ENCODE results near the gene MAP1LC3B2. TPM values are rescaled to one million over a fixed set of nuclear protein-coding genes. Genes with fewer than 3 reads are reported as not detected.

The MAP1LC3B2 gene
- total RNA-seq, 4 donors from 2014 or later, result 0.76 TPM; not detected in 2

DNA sequence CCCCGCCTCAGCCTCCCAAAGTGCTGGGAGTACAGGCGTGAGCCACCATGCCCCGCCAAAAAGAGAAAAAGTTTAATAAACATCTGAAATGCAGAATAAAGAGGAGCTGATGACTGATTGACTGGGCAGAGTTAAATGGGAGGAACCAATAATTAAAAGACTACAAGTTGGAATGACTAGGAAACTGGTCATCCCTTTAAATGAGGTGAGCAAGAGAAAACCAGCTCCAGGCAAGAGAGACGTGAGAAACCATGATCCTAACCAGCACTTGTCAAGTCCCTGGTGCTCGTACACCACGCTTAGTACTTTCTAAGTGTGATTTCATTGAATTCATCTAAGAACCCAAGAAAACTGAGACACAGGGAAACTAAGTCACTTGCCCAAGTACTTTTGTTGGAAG, 47.9 kb downstream of the MAP1LC3B2 start:
- H3K4me1 ChIP-seq, result peaks cover 5 to 48% (median 9%) of the 10 kb centered on the region in 3 donors
- intact Hi-C loops (cut with DNase I), result loop anchor here (10.0 kb wide), 1 partner anchor 462 kb away; no protein-coding TSS in a partner anchor
- H3K9me3 ChIP-seq, result no peaks in the 10 kb centered on the region
- TF ChIP-seq POLR2A (IDR thresholded peaks at IDR 0.05), result no peak
- TF ChIP-seq, protein P1, sequence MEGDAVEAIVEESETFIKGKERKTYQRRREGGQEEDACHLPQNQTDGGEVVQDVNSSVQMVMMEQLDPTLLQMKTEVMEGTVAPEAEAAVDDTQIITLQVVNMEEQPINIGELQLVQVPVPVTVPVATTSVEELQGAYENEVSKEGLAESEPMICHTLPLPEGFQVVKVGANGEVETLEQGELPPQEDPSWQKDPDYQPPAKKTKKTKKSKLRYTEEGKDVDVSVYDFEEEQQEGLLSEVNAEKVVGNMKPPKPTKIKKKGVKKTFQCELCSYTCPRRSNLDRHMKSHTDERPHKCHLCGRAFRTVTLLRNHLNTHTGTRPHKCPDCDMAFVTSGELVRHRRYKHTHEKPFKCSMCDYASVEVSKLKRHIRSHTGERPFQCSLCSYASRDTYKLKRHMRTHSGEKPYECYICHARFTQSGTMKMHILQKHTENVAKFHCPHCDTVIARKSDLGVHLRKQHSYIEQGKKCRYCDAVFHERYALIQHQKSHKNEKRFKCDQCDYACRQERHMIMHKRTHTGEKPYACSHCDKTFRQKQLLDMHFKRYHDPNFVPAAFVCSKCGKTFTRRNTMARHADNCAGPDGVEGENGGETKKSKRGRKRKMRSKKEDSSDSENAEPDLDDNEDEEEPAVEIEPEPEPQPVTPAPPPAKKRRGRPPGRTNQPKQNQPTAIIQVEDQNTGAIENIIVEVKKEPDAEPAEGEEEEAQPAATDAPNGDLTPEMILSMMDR (IDR thresholded peaks at IDR 0.05), result no peak
- H3K27ac ChIP-seq, result no peak overlapping the region
- WGBS, 2 donors, result 77 to 91% methylated on average over 4 to 6 of the region's 6 CpGs
- no peaks in the 10 kb centered on the region for H3K27me3 ChIP-seq
- H3K36me3 ChIP-seq, result no peaks in the 10 kb centered on the region
- DNase-seq, result no peak
- H3K4me3 ChIP-seq, result no peak overlapping the region

DNA sequence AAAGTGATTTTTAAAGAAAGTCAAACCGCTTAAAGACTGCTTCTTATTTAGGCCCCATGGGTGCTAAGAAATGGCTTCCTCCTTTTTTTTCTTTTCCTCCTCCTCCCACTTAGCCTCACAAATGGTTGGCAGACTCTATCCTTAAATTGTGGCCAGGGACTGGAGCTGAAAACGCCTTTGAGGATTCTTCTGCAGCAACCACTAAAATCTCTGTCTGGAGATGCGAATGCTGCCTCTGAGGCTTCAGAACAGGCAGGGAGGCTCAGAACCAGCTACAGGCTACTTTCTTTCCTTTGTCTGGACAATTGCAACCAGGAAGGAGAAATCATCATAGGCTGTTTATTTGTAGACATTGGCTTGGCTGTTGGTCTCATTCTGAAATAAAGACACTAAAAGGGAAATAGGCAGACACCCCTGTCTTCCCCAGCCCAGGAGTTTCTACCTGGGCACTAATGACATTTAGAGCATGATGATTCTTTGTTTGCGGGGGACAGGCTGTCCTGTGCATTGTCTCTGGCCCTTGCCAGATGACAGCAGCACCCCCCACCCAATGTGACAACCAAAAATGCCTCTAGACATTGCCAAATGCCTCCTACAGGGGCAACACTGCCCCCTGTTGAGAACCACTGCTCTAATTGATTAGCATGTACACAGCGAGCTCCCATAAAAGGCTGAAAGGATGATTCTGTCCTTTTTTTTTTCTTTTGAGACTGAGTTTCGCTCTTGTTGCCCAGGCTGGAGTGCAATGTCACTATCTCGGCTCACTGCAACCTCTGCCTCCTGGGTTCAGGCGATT, 50.3 kb downstream of the MAP1LC3B2 start:
- Histone ChIP-seq H3K36me3 (no peaks in the 10 kb centered on the region), H3K27me3 (no peaks in the 10 kb centered on the region), H3K9me3 (no peaks in the 10 kb centered on the region), H3K4me1 (peaks cover 0 to 29% (median 4%) of the 10 kb centered on the region in 3 donors), H3K4me3 (no peak overlapping the region), H3K27ac (peak overlapping the region in 1 of 4 donors; percentile 22)
- TF ChIP-seq, protein P1 (IDR thresholded peaks at IDR 0.05), result peak in 3 of 6 experiments; percentile 17 to 32 (median 32)
- no peak for TF ChIP-seq POLR2A (IDR thresholded peaks at IDR 0.05)
- DNase-seq, result no peak
- 77 to 80% methylated on average over 7 to 8 of the region's 8 CpGs for WGBS, 2 donors
- intact Hi-C loops (cut with DNase I), result loop anchor here (10.0 kb wide), 1 partner anchor 465 kb away; no protein-coding TSS in a partner anchor

DNA sequence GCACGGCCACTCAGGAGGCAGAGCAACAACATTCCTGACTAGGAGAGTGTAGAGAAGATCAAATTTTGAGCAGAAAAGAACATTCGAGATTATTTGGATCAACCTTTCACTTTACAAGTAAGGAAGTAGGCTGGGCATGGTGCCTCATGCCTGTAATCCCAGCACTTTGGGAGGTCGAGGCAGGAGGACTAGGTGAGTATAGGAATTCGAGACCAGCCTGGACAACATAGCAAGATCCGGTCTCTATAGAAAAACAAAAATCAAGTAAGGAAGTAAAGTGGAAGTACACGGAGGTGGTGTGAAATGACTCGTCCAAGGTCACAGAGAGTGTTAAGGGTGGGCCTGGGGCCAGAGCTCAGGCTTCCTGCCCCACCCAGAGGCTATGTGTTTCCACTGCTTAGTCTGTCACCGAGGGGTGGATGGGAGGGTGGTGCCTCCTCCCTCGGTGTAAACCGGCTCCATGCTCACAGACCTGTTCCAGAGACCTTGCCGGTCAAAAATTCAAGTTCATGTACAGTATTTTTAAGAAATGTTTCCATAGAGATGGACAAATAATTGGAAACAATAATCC, 51.9 kb downstream of the MAP1LC3B2 start:
- Histone ChIP-seq H3K27ac (peak overlapping the region in 1 of 4 donors; percentile 14), H3K9me3 (no peaks in the 10 kb centered on the region), H3K27me3 (no peaks in the 10 kb centered on the region), H3K36me3 (no peaks in the 10 kb centered on the region), H3K4me1 (peaks cover 0 to 23% (median 4%) of the 10 kb centered on the region in 3 donors), H3K4me3 (no peak overlapping the region)
- TF ChIP-seq, protein P1 (IDR thresholded peaks at IDR 0.05), result no peak
- TF ChIP-seq POLR2A (IDR thresholded peaks at IDR 0.05), result no peak
- intact Hi-C loops (cut with DNase I), result no loop called here
- no peak for DNase-seq
- 39 to 49% methylated on average over 11 of the region's 11 CpGs for WGBS, 2 donors

DNA sequence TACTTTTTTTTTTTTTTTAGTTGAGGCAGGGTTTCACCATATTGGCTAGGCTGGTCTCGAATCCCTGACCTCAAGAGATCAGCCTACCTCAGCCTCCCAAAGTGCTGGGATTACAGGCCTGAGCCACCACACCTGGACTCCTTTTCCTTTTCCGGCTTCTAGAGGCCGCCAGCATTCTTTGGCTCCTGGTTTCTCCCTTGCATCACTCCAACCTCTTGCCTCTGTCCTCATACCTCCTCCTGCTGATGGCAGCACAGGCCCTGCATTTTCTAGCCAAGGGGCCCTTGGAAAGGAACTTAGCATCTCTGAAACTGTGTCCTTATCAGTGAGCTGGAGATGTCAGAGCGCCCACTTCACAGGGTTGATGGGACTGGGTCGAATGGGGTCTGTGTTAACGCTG, 53.3 kb downstream of the MAP1LC3B2 start:
- DNase-seq, result no peak
- Histone ChIP-seq H3K9me3 (no peaks in the 10 kb centered on the region), H3K36me3 (no peaks in the 10 kb centered on the region), H3K27ac (no peak overlapping the region), H3K4me1 (peaks cover 0 to 18% (median 4%) of the 10 kb centered on the region in 3 donors), H3K27me3 (no peaks in the 10 kb centered on the region), H3K4me3 (no peak overlapping the region)
- intact Hi-C loops (cut with DNase I), result no loop called here
- WGBS, 2 donors, result 84 to 85% methylated on average over 6 of the region's 6 CpGs
- TF ChIP-seq, protein P1 (IDR thresholded peaks at IDR 0.05), result no peak
- TF ChIP-seq POLR2A (IDR thresholded peaks at IDR 0.05), result no peak

DNA sequence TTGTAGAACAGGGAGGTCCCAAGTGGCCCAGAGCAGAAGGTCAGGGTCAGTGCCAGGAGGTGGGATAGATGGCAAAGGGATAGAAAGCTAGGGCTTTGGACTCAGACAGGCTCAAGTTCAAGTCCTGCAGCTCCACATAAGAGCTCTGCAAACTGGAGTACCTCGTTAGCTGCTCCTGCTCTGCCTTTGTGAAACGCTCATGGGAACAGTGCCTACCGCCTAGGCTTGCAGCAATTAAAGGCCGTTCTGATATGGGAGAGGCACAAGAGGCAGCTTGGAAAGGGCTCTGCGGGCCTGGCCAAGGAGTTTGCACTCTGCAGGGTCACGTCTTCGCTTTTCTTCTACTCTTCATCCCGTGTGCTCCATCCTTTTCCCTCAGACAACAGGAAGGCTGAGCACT, 54.1 kb downstream of the MAP1LC3B2 start:
- TF ChIP-seq, protein P1 (IDR thresholded peaks at IDR 0.05), result no peak
- TF ChIP-seq POLR2A (IDR thresholded peaks at IDR 0.05), result no peak
- Histone ChIP-seq H3K9me3 (no peaks in the 10 kb centered on the region), H3K27ac (no peak overlapping the region), H3K4me3 (no peak overlapping the region), H3K4me1 (peaks cover 0 to 18% (median 4%) of the 10 kb centered on the region in 3 donors), H3K27me3 (no peaks in the 10 kb centered on the region), H3K36me3 (no peaks in the 10 kb centered on the region)
- 85% methylated on average over 8 of the region's 8 CpGs for WGBS, 2 donors
- intact Hi-C loops (cut with DNase I), result no loop called here
- DNase-seq, result no peak

Data from esophagus squamous epithelium (tissue), 5 donors.